ENCODE measurements around the gene SPDYE1.
A peak's percentile ranks its signal among the peaks of the same experiment; 100 is the strongest.
"Not testable (repeated sequence)": the region's sequence is repeated elsewhere in the genome, so short reads cannot be mapped to it uniquely, and the experiment has no call there.

GRCh38 chr7:44018857-44019807 is 21.4 kb downstream of the SPDYE1 start:
- peak; percentile 44 for TF ChIP-seq CTCF (IDR thresholded peaks at IDR 0.05; ENCODE audit: insufficient read depth, low read depth, low read length)
- not testable (repeated sequence) for TF ChIP-seq EZH2 (IDR thresholded peaks at IDR 0.05; ENCODE audit: insufficient read depth, low read length)
